ENCODE measurements around the gene CACNG3. TPM values are rescaled to one million over a fixed set of nuclear protein-coding genes. Genes with fewer than 3 reads are reported as not detected.

The CACNG3 gene
- total RNA-seq, 1 donor from 2014 or later, result not detected

DNA sequence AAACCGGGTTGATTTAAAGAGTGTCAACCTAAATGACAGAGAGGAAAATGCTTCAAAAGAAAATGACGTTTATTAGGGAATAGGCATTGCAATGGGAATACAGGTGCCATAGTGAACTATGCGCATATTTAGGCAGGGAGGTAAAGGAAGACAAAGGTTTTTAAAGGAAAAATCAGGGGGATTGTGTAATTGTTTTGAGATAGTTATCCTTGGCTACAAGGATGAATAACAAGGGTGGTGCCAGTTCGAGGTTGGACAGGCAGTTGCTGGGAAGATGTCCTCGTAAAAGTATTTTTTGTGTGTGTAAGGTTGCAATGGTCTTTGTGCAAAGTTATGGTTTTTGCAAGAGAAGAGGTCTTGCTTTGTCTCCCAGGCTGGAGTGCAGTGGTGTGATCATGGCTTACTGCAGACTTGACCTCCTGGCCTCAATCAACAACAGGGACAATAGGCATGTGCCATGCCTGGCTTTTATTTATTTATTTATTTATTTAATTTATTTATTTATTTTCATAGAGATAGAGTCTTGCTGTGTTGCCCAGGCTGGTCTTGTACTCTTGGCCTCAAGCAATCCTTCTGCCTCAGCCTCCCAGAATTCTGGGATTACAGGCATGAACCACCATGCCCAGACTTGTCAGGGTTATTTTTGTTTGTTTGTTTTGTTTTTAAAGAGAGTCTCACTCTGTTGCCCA is 63.1 kb downstream of the CACNG3 start:
- Mint-ChIP-seq H3K4me3 (no peak overlapping the region), H3K9me3 (no peaks in the 10 kb centered on the region), H3K36me3 (ENCODE audit: low read depth) (no peaks in the 10 kb centered on the region), H3K4me1 (no peaks in the 10 kb centered on the region), H3K27ac (ENCODE audit: unreplicated experiment) (no peak overlapping the region), H3K27me3 (ENCODE audit: low read depth) (peaks cover 19% of the 10 kb centered on the region)
- DNase-seq (ENCODE audit: low read depth, low spot score), result no peak
- TF ChIP-seq CTCF (conservative IDR thresholded peaks at IDR 0.05), result no peak

DNA sequence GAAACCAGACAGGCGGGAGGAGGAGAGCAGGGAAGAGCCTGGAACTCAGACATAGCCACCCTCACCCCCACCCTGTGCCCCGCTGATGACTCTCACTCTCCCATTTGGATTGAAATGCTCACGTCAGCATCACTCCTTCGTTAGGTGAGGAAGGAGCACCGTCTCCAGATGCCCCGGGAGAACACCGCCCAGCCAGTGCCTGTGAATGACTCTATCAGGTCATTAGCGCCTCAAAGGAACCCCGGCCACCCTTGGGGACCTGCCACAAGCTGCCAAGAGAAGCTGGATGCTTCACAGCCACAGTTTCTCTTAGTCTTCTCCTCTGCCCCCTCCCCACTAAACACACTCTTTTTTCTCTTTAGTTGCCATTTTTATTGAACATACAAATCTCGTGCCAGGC is 66.0 kb downstream of the CACNG3 start:
- no peaks in the 10 kb centered on the region for H3K9me3 Mint-ChIP-seq
- no peaks in the 10 kb centered on the region for H3K36me3 Mint-ChIP-seq (ENCODE audit: low read depth)
- H3K4me3 Mint-ChIP-seq, result no peak overlapping the region
- peaks cover 8% of the 10 kb centered on the region for H3K4me1 Mint-ChIP-seq
- TF ChIP-seq CTCF (conservative IDR thresholded peaks at IDR 0.05), result no peak
- no peak overlapping the region for H3K27ac Mint-ChIP-seq (ENCODE audit: unreplicated experiment)
- no peak for DNase-seq (ENCODE audit: low read depth, low spot score)
- peaks cover 12% of the 10 kb centered on the region for H3K27me3 Mint-ChIP-seq (ENCODE audit: low read depth)

- peaks cover 8% of the 10 kb centered on the region for H3K4me1 Mint-ChIP-seq
- no peak for DNase-seq (ENCODE audit: low read depth, low spot score)
- peaks cover 12% of the 10 kb centered on the region for H3K27me3 Mint-ChIP-seq (ENCODE audit: low read depth)
- no peak for TF ChIP-seq CTCF (conservative IDR thresholded peaks at IDR 0.05)
- no peaks in the 10 kb centered on the region for H3K36me3 Mint-ChIP-seq (ENCODE audit: low read depth)
- H3K9me3 Mint-ChIP-seq, result no peaks in the 10 kb centered on the region
- no peak overlapping the region for H3K4me3 Mint-ChIP-seq
- peak overlapping the region; percentile 12 for H3K27ac Mint-ChIP-seq (ENCODE audit: unreplicated experiment)
Measured at GRCh38 chr16:24324421-24324820, 68.3 kb downstream of the CACNG3 start.

- H3K4me1 Mint-ChIP-seq, result peaks cover 8% of the 10 kb centered on the region
- no peaks in the 10 kb centered on the region for H3K9me3 Mint-ChIP-seq
- no peak for TF ChIP-seq CTCF (conservative IDR thresholded peaks at IDR 0.05)
- peak overlapping the region; percentile 84 for H3K27ac Mint-ChIP-seq (ENCODE audit: unreplicated experiment)
- peaks cover 20% of the 10 kb centered on the region for H3K27me3 Mint-ChIP-seq (ENCODE audit: low read depth)
- no peak overlapping the region for H3K4me3 Mint-ChIP-seq
- no peak for DNase-seq (ENCODE audit: low read depth, low spot score)
- H3K36me3 Mint-ChIP-seq (ENCODE audit: low read depth), result no peaks in the 10 kb centered on the region
Measured at GRCh38 chr16:24328835-24329452, 72.8 kb downstream of the CACNG3 start.

DNA sequence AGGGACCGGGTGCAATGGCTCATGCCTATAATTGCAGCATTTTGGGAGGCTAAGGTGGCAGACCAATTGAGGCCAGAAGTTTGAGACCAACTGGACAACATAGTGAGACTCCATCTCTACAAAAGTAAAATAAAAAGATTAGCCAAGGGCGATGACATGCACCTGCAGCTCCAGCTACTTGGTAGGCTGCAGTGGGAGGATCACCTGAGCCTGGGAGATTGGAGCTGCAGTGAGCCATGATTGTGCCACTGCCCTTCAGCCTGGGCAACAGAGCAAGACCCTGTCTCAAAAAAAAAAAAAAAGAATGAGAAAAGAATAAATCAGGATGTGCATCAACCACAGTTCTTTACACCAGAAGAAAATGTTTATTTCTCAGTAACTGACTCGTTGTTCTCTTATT is 76.0 kb downstream of the CACNG3 start:
- H3K27ac Mint-ChIP-seq (ENCODE audit: unreplicated experiment), result no peak overlapping the region
- no peaks in the 10 kb centered on the region for H3K4me1 Mint-ChIP-seq
- DNase-seq (ENCODE audit: low read depth, low spot score), result no peak
- H3K9me3 Mint-ChIP-seq, result peaks cover 2% of the 10 kb centered on the region
- TF ChIP-seq CTCF (conservative IDR thresholded peaks at IDR 0.05), result no peak
- peaks cover 7% of the 10 kb centered on the region for H3K27me3 Mint-ChIP-seq (ENCODE audit: low read depth)
- H3K36me3 Mint-ChIP-seq (ENCODE audit: low read depth), result no peaks in the 10 kb centered on the region
- no peak overlapping the region for H3K4me3 Mint-ChIP-seq

Measured in neural crest cell (in vitro differentiated cells).